Naive thymus-derived CD4-positive, alpha-beta T cell (primary cell): Measurements from ENCODE around the gene ATRAID. TPM values are rescaled to one million over a fixed set of nuclear protein-coding genes. Genes with fewer than 3 reads are reported as not detected.
A peak's percentile ranks its signal among the peaks of the same experiment; 100 is the strongest.

Experiments
- ATAC-seq: fragments of 150-1000 bp; cut with Tn5 transposase; 2 replicates; pipeline ENCODE4 v1.10.0; 2021; ENCODE audit warnings: mild to moderate bottlenecking, moderate library complexity
- CTCF ChIA-PET: fragments of 350-600 bp; sonication (Branson Sonifier 250); formaldehyde crosslinking; loops from one replicate; lab custom pipeline; 2021; ENCODE audit warnings: antibody characterized with exemption; lab: Charles Lee
- POLR2A ChIA-PET: fragments of 350-600 bp; sonication (Branson Sonifier 250); formaldehyde crosslinking; loops from one replicate; lab custom pipeline; 2021; ENCODE audit warnings: antibody characterized with exemption, inconsistent platforms; lab: Charles Lee
- DNase-seq, 9 donors: peaks; one replicate each; pipeline versions ENCODE4 v3.0.0 to v3.0.0-alpha.2; 2020 to 2022; ENCODE audit warnings: mixed read lengths in 1 of 9
- H3K27ac ChIP-seq: one replicate; pipeline ENCODE4 v1.7.0; 2013; ENCODE audit warnings: mild to moderate bottlenecking, low read depth, low read length, moderate library complexity
- H3K27me3 ChIP-seq, 2 donors: one replicate each; pipeline ENCODE4 v1.7.0; 2013; ENCODE audit warnings: low read length in 2 of 2, mild to moderate bottlenecking in 2 of 2, moderate library complexity in 2 of 2; ENCODE audit not compliant: control insufficient read depth in 2 of 2, insufficient read depth in 2 of 2
- H3K36me3 ChIP-seq, 3 experiments: 1 replicate in 2 of 3; 2 replicates in 1 of 3; pipeline ENCODE4 v1.7.0; 2013; ENCODE audit warnings: low read length in 3 of 3, mild to moderate bottlenecking in 3 of 3, moderate library complexity in 1 of 3; ENCODE audit not compliant: insufficient read depth in 3 of 3, control insufficient read depth in 2 of 3
- H3K4me1 ChIP-seq, 2 donors: one replicate each; pipeline ENCODE4 v1.7.0; 2013; ENCODE audit warnings: low read length in 2 of 2, mild to moderate bottlenecking in 2 of 2, moderate library complexity in 1 of 2; ENCODE audit not compliant: control insufficient read depth in 2 of 2, insufficient read depth in 2 of 2
- H3K4me3 ChIP-seq: 2 replicates; pipeline ENCODE4 v1.7.0; 2013; ENCODE audit warnings: mild to moderate bottlenecking, low read length
- H3K9me3 ChIP-seq, 3 experiments: 1 replicate in 2 of 3; 2 replicates in 1 of 3; pipeline ENCODE4 v1.7.0; 2013; ENCODE audit warnings: low read length in 3 of 3; ENCODE audit not compliant: control insufficient read depth in 2 of 3
- H3K27ac Mint-ChIP-seq, 9 donors: one replicate each; pipeline ENCODE4 v1.8.0; 2020 to 2022; ENCODE audit warnings: mixed read lengths in 9 of 9, mild to moderate bottlenecking in 8 of 9, moderate library complexity in 5 of 9, inconsistent platforms in 2 of 9
- H3K27me3 Mint-ChIP-seq, 5 donors: one replicate each; pipeline ENCODE4 v1.8.0; 2021 to 2022; ENCODE audit warnings: mixed read lengths in 5 of 5, mild to moderate bottlenecking in 1 of 5
- H3K36me3 Mint-ChIP-seq, 5 donors: one replicate each; pipeline ENCODE4 v1.8.0; 2020 to 2022; ENCODE audit warnings: mixed read lengths in 5 of 5, mild to moderate bottlenecking in 3 of 5, inconsistent platforms in 1 of 5
- H3K4me1 Mint-ChIP-seq, 7 donors: one replicate each; pipeline ENCODE4 v1.8.0; 2020 to 2022; ENCODE audit warnings: mixed read lengths in 7 of 7, mild to moderate bottlenecking in 3 of 7, inconsistent platforms in 1 of 7
- H3K4me3 Mint-ChIP-seq, 10 donors: one replicate each; pipeline ENCODE4 v1.8.0; 2020 to 2022; ENCODE audit warnings: mild to moderate bottlenecking in 10 of 10, mixed read lengths in 10 of 10, moderate library complexity in 6 of 10, inconsistent platforms in 2 of 10
- H3K9me3 Mint-ChIP-seq, 11 donors: one replicate each; pipeline ENCODE4 v1.8.0; 2020 to 2022; ENCODE audit warnings: mixed read lengths in 11 of 11, mild to moderate bottlenecking in 4 of 11, inconsistent platforms in 1 of 11, moderate library complexity in 1 of 11
- intact Hi-C, 2 donors: fragments of 100-400 bp; cut with micrococcal nuclease; formaldehyde crosslinking; loops; one replicate each; pipeline ENCODE4 v1.15.1; 2023
- polyA plus RNA-seq, 2 donors: library from polyadenylated mRNA; unstranded; fragments of 300-500 nt; fragmentation: Illumina TruSeq; gene quantifications; one replicate each; pipeline ENCODE4 v1.2.3, GENCODE V29; 2021
- total RNA-seq, 6 experiments: library from RNA in 5 of 6; stranded (reverse) in 5 of 6; gene quantifications; 1 replicate in 5 of 6; 2 replicates in 1 of 6; pipeline ENCODE4 v1.2.3 and lab custom pipeline; 2021 to 2026

Gene ATRAID
- total and polyA plus RNA-seq, 7 experiments from 2014 or later: 71.0 to 391 (median 102) TPM

GRCh38 chr2:27237341-27237945 lies 25.6 kb downstream of the ATRAID start:
- no peaks in the 10 kb centered on the region for H3K9me3 Mint-ChIP-seq
- Histone ChIP-seq H3K27ac (no peak overlapping the region), H3K36me3 (peaks cover 15 to 100% (median 32%) of the 10 kb centered on the region in 3 experiments), H3K4me3 (no peak overlapping the region), H3K9me3 (no peaks in the 10 kb centered on the region), H3K4me1 (no peaks in the 10 kb centered on the region), H3K27me3 (no peaks in the 10 kb centered on the region)
- DNase-seq (no peak), ATAC-seq (no peak)
- H3K4me1 Mint-ChIP-seq: peaks cover 0 to 14% (median 6%) of the 10 kb centered on the region in 7 donors
- peaks cover 22 to 58% (median 25%) of the 10 kb centered on the region in 5 donors for H3K36me3 Mint-ChIP-seq
- CTCF ChIA-PET: no interaction called here
- no peaks in the 10 kb centered on the region for H3K27me3 Mint-ChIP-seq
- no peak overlapping the region for H3K27ac Mint-ChIP-seq
- H3K4me3 Mint-ChIP-seq: no peak overlapping the region
- intact Hi-C loops: no loop called here
- POLR2A ChIA-PET: interaction anchor here (0.6 kb wide), 1 partner anchor 142 kb away, joined by 4 read pairs; no protein-coding TSS in a partner anchor

- Histone ChIP-seq H3K9me3 (no peaks in the 10 kb centered on the region), H3K27me3 (no peaks in the 10 kb centered on the region), H3K27ac (no peak overlapping the region), H3K4me3 (no peak overlapping the region), H3K36me3 (peaks cover 11 to 100% (median 28%) of the 10 kb centered on the region in 3 experiments), H3K4me1 (no peaks in the 10 kb centered on the region)
- Mint-ChIP-seq H3K4me3 (no peak overlapping the region), H3K27me3 (no peaks in the 10 kb centered on the region), H3K9me3 (no peaks in the 10 kb centered on the region), H3K36me3 (peaks cover 12 to 52% (median 14%) of the 10 kb centered on the region in 5 donors), H3K27ac (peak overlapping the region in 1 of 9 donors; percentile 42), H3K4me1 (peaks cover 0 to 14% (median 6%) of the 10 kb centered on the region in 7 donors)
- ATAC-seq (no peak), DNase-seq (no peak)
- CTCF ChIA-PET: no interaction called here
- intact Hi-C loops: no loop called here
- POLR2A ChIA-PET: no interaction called here
Measured at GRCh38 chr2:27238976-27239375, 27.1 kb downstream of the ATRAID start.

GRCh38 chr2:27240406-27240805 lies 28.6 kb downstream of the ATRAID start:
- no peaks in the 10 kb centered on the region for H3K27me3 Mint-ChIP-seq
- Histone ChIP-seq H3K4me1 (no peaks in the 10 kb centered on the region), H3K36me3 (peaks cover 6 to 93% (median 22%) of the 10 kb centered on the region in 3 experiments), H3K4me3 (no peak overlapping the region), H3K9me3 (no peaks in the 10 kb centered on the region), H3K27me3 (no peaks in the 10 kb centered on the region), H3K27ac (no peak overlapping the region)
- intact Hi-C loops: no loop called here
- POLR2A ChIA-PET: no interaction called here
- H3K4me1 Mint-ChIP-seq: peaks cover 0 to 14% (median 6%) of the 10 kb centered on the region in 7 donors
- no peak for ATAC-seq
- no peak overlapping the region for H3K27ac Mint-ChIP-seq
- no peak for DNase-seq
- H3K36me3 Mint-ChIP-seq: peaks cover 7 to 46% (median 12%) of the 10 kb centered on the region in 5 donors
- H3K9me3 Mint-ChIP-seq: no peaks in the 10 kb centered on the region
- CTCF ChIA-PET: interaction anchor here (1.3 kb wide), 1 partner anchor 39 kb away, joined by 4 read pairs; no protein-coding TSS in a partner anchor
- H3K4me3 Mint-ChIP-seq: no peak overlapping the region

- Mint-ChIP-seq H3K27me3 (no peaks in the 10 kb centered on the region), H3K36me3 (peaks cover 3 to 41% (median 8%) of the 10 kb centered on the region in 5 donors), H3K4me1 (peaks cover 0 to 14% (median 6%) of the 10 kb centered on the region in 7 donors), H3K4me3 (no peak overlapping the region), H3K27ac (peak overlapping the region in 4 of 9 donors; percentile 28 to 62 (median 50)), H3K9me3 (no peaks in the 10 kb centered on the region)
- ATAC-seq: no peak
- intact Hi-C loops: no loop called here
- peak in 1 of 9 donors; percentile 11 for DNase-seq
- Histone ChIP-seq H3K27me3 (no peaks in the 10 kb centered on the region), H3K9me3 (no peaks in the 10 kb centered on the region), H3K4me3 (no peak overlapping the region), H3K36me3 (peaks cover 0 to 77% (median 22%) of the 10 kb centered on the region in 3 experiments), H3K27ac (peak overlapping the region; percentile 36), H3K4me1 (no peaks in the 10 kb centered on the region)
- POLR2A ChIA-PET: no interaction called here
- CTCF ChIA-PET: interaction anchor here (0.6 to 1.4 kb wide), 3 partner anchors 37 to 78 kb away, joined by 3 to 5 read pairs (median 4); no protein-coding TSS in a partner anchor
Measured at GRCh38 chr2:27241761-27242613, 30.1 kb downstream of the ATRAID start.

- H3K36me3 Mint-ChIP-seq: peaks cover 0 to 36% (median 4%) of the 10 kb centered on the region in 5 donors
- intact Hi-C loops: no loop called here
- CTCF ChIA-PET: interaction anchor here (0.6 to 1.4 kb wide), 2 partner anchors 55 to 79 kb away, joined by 3 to 5 read pairs; no protein-coding TSS in a partner anchor
- no peaks in the 10 kb centered on the region for H3K27me3 ChIP-seq
- peaks cover 0 to 14% (median 6%) of the 10 kb centered on the region in 7 donors for H3K4me1 Mint-ChIP-seq
- DNase-seq (no peak), ATAC-seq (no peak)
- H3K4me1 ChIP-seq: no peaks in the 10 kb centered on the region
- no peak overlapping the region for H3K4me3 ChIP-seq
- H3K36me3 ChIP-seq: peaks cover 0 to 71% (median 18%) of the 10 kb centered on the region in 3 experiments
- no peaks in the 10 kb centered on the region for H3K27me3 Mint-ChIP-seq
- no peaks in the 10 kb centered on the region for H3K9me3 Mint-ChIP-seq
- peak overlapping the region; percentile 36 for H3K27ac ChIP-seq
- H3K4me3 Mint-ChIP-seq: no peak overlapping the region
- POLR2A ChIA-PET: no interaction called here
- peak overlapping the region in 2 of 9 donors; percentile 28 to 54 for H3K27ac Mint-ChIP-seq
- no peaks in the 10 kb centered on the region for H3K9me3 ChIP-seq
Measured at GRCh38 chr2:27242614-27242951, 30.7 kb downstream of the ATRAID start.

- Mint-ChIP-seq H3K27me3 (peaks cover 0 to 2% (median 0%) of the 10 kb centered on the region in 5 donors), H3K4me1 (peaks cover 0 to 14% (median 6%) of the 10 kb centered on the region in 7 donors), H3K9me3 (no peaks in the 10 kb centered on the region), H3K27ac (peak overlapping the region in 1 of 9 donors; percentile 8), H3K36me3 (peaks cover 0 to 28% (median 2%) of the 10 kb centered on the region in 5 donors), H3K4me3 (no peak overlapping the region)
- peaks cover 0 to 61% (median 14%) of the 10 kb centered on the region in 3 experiments for H3K36me3 ChIP-seq
- POLR2A ChIA-PET: no interaction called here
- CTCF ChIA-PET: no interaction called here
- ATAC-seq (no peak), DNase-seq (no peak)
- intact Hi-C loops: no loop called here
- no peaks in the 10 kb centered on the region for H3K9me3 ChIP-seq
- H3K27me3 ChIP-seq: no peaks in the 10 kb centered on the region
- H3K27ac ChIP-seq: no peak overlapping the region
- no peaks in the 10 kb centered on the region for H3K4me1 ChIP-seq
- H3K4me3 ChIP-seq: no peak overlapping the region
Measured at GRCh38 chr2:27243391-27244130, 31.7 kb downstream of the ATRAID start.
